Endothelial cell of umbilical vein (primary cell): ENCODE measurements around the gene SMPD1. TPM values are rescaled to one million over a fixed set of nuclear protein-coding genes. Genes with fewer than 3 reads are reported as not detected.

Source experiments
- BruUV-seq: library from RNA; stranded (reverse); fragments of 400-500 nt; replicated peaks from 2 replicates; lab custom pipeline; 2021; lab: Mats Ljungman, UMichigan
- CTCF ChIA-PET: fragments of 300-600, 350-600 bp; sonication (Branson Sonifier 250); formaldehyde crosslinking; loops from one replicate; lab custom pipeline; 2021; ENCODE audit warnings: antibody characterized with exemption, inconsistent platforms; lab: Charles Lee
- POLR2A ChIA-PET: fragments of 300-600, 350-600 bp; sonication (Branson Sonifier 250); formaldehyde crosslinking; loops from one replicate; lab custom pipeline; 2021; ENCODE audit warnings: antibody characterized with exemption, inconsistent platforms; lab: Charles Lee
- DNase-seq: peaks from one replicate; pipeline ENCODE4 v3.0.0-alpha.2; 2011; ENCODE audit warnings: low read depth, low spot score
- FAIRE-seq: peaks from 2 replicates; lab custom pipeline; 2011; peaks lifted over from hg19 to GRCh38; lab: Jason Lieb, UNC
- H2AFZ ChIP-seq: 2 replicates; pipeline ENCODE4 v1.6.0; 2012; ENCODE audit warnings: low read depth, low read length, control low read depth, inconsistent platforms
- H3K27ac ChIP-seq: 2 replicates; pipeline ENCODE4 v1.5.1; 2011; ENCODE audit warnings: low read depth, mild to moderate bottlenecking, control low read depth, low read length, moderate library complexity; ENCODE audit not compliant: insufficient read depth
- H3K27me3 ChIP-seq, 2 experiments: 2 replicates each; pipeline versions ENCODE4 v1.6.0 to v1.6.1; 2011; ENCODE audit warnings: low read length in 2 of 2, mixed read lengths in 1 of 2; ENCODE audit not compliant: control insufficient read depth in 2 of 2, insufficient read depth in 2 of 2
- H3K36me3 ChIP-seq, 2 experiments: 2 replicates in 1 of 2; 3 replicates in 1 of 2; pipeline ENCODE4 v1.5.1; 2011; ENCODE audit warnings: low read length in 2 of 2, mild to moderate bottlenecking in 1 of 2, moderate library complexity in 1 of 2; ENCODE audit not compliant: control insufficient read depth in 2 of 2, insufficient read depth in 2 of 2; ENCODE audit errors: extremely low read depth in 1 of 2
- H3K4me1 ChIP-seq: 3 replicates; pipeline ENCODE4 v1.5.1; 2011; ENCODE audit warnings: mild to moderate bottlenecking, low read length; ENCODE audit not compliant: control insufficient read depth, insufficient read depth; ENCODE audit errors: extremely low read depth
- H3K4me2 ChIP-seq: 2 replicates; pipeline ENCODE4 v1.6.1; 2011; ENCODE audit warnings: low read length, control low read depth, mixed read lengths; ENCODE audit not compliant: insufficient read depth
- H3K4me3 ChIP-seq, 3 experiments: fragments of 200-600 bp in 1 of 3; sonication (generic), shearing (Covaris generic) in 1 of 3; replicated peaks in 1 of 3; 2 replicates each; pipeline ENCODE4 v1.5.1; 2011 to 2016; ENCODE audit warnings: control low read depth in 3 of 3, low read length in 3 of 3, mild to moderate bottlenecking in 2 of 3, inconsistent platforms in 1 of 3, low read depth in 1 of 3, moderate library complexity in 1 of 3; ENCODE audit not compliant: insufficient read depth in 1 of 3
- H3K79me2 ChIP-seq: 2 replicates; pipeline ENCODE4 v1.6.0; 2012; ENCODE audit warnings: low read length, inconsistent platforms; ENCODE audit not compliant: control insufficient read depth, insufficient read depth
- H3K9ac ChIP-seq: replicated peaks from 2 replicates; pipeline ENCODE3; 2011; ENCODE audit warnings: low read length, control low read depth; ENCODE audit not compliant: insufficient read depth; ENCODE audit errors: extremely low read depth
- H3K9me1 ChIP-seq: replicated peaks from 3 replicates; pipeline ENCODE4 v1.6.0; 2011; ENCODE audit warnings: mild to moderate bottlenecking, low read length; ENCODE audit not compliant: control insufficient read depth, insufficient read depth; ENCODE audit errors: extremely low read depth
- H3K9me3 ChIP-seq: replicated peaks from 2 replicates; pipeline ENCODE4 v1.5.1; 2012; ENCODE audit warnings: low read length, inconsistent platforms; ENCODE audit not compliant: control insufficient read depth, insufficient read depth
- H4K20me1 ChIP-seq: replicated peaks from 2 replicates; pipeline ENCODE3; 2011; ENCODE audit warnings: mild to moderate bottlenecking, low read length; ENCODE audit not compliant: control insufficient read depth, insufficient read depth; ENCODE audit errors: extremely low read depth
- FOS ChIP-seq: IDR thresholded peaks from 2 replicates; pipeline ENCODE4 v1.6.1; 2011; ENCODE audit warnings: mild to moderate bottlenecking, low read length, moderate library complexity, borderline replicate concordance; ENCODE audit not compliant: insufficient read depth
- JUN ChIP-seq: IDR thresholded peaks from 2 replicates; pipeline ENCODE4 v1.6.1; 2011; ENCODE audit warnings: borderline replicate concordance, low read depth; ENCODE audit not compliant: insufficient read length, insufficient read depth
- MYC ChIP-seq: IDR thresholded peaks from one replicate; pipeline ENCODE4 v1.6.1; 2011; ENCODE audit warnings: mild to moderate bottlenecking, low read depth, low read length
- POLR2A ChIP-seq: IDR thresholded peaks from 2 replicates; pipeline ENCODE4 v1.6.1; 2012; ENCODE audit warnings: low read depth, mild to moderate bottlenecking, control low read depth, low read length
- POLR2AphosphoS5 ChIP-seq: IDR thresholded peaks from 2 replicates; pipeline ENCODE4 v1.6.1; 2012; ENCODE audit warnings: low read depth, mild to moderate bottlenecking, control low read depth, low read length, moderate library complexity; ENCODE audit not compliant: insufficient read depth
- dilution Hi-C: fragments of 300-500 bp; cut with MboI; formaldehyde crosslinking; loops from one replicate; pipeline ENCODE4 v1.15.0; 2019; ENCODE audit warnings: low sequenced_read_pairs; ENCODE audit not compliant: extremely low pct_ligation_motif_present
- intact Hi-C: fragments of 100-400 bp; cut with micrococcal nuclease; formaldehyde crosslinking; loops from one replicate; pipeline ENCODE4 v1.10.0; 2022
- polyA plus RNA-seq, 4 experiments: library from polyadenylated mRNA; depleted of rRNA in 3 of 4; stranded (reverse) in 3 of 4; unstranded in 1 of 4; fragments of >200 nt; gene quantifications; 2 replicates each; pipeline versions ENCODE4 v1.2.1 to v1.2.3, GENCODE V29; 2011 to 2012; ENCODE audit warnings: missing spikeins in 1 of 4
- total RNA-seq: library from RNA; stranded (reverse); gene quantifications from 2 replicates; pipeline ENCODE4 v1.2.3, GENCODE V29; 2021
- TF ChIP-seq, protein P1 (sequence below), 2 donors: IDR thresholded peaks; 1 replicate in 1 of 2; 2 replicates in 1 of 2; pipeline ENCODE4 v1.5.1; 2011; ENCODE audit warnings: low read length in 2 of 2, mild to moderate bottlenecking in 2 of 2, moderate library complexity in 2 of 2, control low read depth in 1 of 2, inconsistent platforms in 1 of 2, low read depth in 1 of 2; ENCODE audit not compliant: insufficient read depth in 1 of 2; ENCODE audit errors: extremely low read depth in 1 of 2
- TF ChIP-seq, protein P2 (sequence below): IDR thresholded peaks from 2 replicates; pipeline ENCODE4 v1.6.1; 2011; ENCODE audit not compliant: insufficient read depth, insufficient read length

SMPD1 gene
- total and polyA plus RNA-seq, 2 donors (not counting 3 experiments of a cell fraction or from before 2014, with no cell fraction given), result 58.9 to 93.6 TPM

DNA sequence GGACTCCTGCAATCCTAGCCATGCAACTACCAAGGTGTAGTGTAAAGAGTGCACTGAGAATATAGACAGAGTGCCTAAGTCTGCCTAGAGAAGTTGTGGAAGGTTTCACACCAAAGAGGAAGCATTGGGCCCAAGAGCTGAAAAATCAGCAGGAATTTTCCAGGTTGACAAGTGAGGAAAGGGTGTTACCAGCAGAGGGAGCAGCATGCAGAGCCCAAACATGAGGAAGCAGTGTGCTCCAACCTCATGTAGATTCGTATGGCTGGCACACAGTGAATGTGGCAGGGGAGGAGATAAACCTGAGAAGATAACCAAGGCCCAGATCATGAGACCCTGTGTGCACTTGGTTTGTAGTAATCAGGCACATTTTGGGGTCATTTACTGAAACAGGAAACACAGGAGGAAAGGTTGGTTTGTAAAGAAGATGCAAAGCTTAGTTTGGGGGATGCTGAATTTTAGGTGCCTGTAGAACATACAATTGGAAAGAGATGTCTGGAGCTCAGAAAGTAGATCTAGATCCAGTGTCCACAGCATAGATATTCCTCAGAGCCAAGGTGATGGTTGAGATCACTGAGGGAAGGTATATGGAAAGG lies 48.8 kb downstream of the SMPD1 start:
- H2AFZ ChIP-seq, result no peak overlapping the region
- H4K20me1 ChIP-seq, result no peaks in the 10 kb centered on the region
- DNase-seq (peak; percentile 63), FAIRE-seq (peak; percentile 83)
- no peak overlapping the region for H3K27ac ChIP-seq
- H3K9me3 ChIP-seq, result no peaks in the 10 kb centered on the region
- no peaks in the 10 kb centered on the region for H3K4me1 ChIP-seq
- ChIA-PET POLR2A (no interaction called here), CTCF (interaction anchor here (0.6 to 9.9 kb wide), 36 partner anchors 9 to 320 kb away, joined by 3 to 638 read pairs (median 6); partner anchors contain the start of genes APBB1, ARFIP2, DNHD1 and MRPL17)
- intact Hi-C loops, result loop anchor here (1.0 to 2.0 kb wide), 4 partner anchors 60 to 318 kb away; no protein-coding TSS in a partner anchor
- no peaks in the 10 kb centered on the region for H3K36me3 ChIP-seq
- H3K27me3 ChIP-seq, result no peaks in the 10 kb centered on the region
- H3K9ac ChIP-seq, result no peak overlapping the region
- no peaks in the 10 kb centered on the region for H3K9me1 ChIP-seq
- dilution Hi-C loops, result no loop called here
- TF ChIP-seq, protein P1, sequence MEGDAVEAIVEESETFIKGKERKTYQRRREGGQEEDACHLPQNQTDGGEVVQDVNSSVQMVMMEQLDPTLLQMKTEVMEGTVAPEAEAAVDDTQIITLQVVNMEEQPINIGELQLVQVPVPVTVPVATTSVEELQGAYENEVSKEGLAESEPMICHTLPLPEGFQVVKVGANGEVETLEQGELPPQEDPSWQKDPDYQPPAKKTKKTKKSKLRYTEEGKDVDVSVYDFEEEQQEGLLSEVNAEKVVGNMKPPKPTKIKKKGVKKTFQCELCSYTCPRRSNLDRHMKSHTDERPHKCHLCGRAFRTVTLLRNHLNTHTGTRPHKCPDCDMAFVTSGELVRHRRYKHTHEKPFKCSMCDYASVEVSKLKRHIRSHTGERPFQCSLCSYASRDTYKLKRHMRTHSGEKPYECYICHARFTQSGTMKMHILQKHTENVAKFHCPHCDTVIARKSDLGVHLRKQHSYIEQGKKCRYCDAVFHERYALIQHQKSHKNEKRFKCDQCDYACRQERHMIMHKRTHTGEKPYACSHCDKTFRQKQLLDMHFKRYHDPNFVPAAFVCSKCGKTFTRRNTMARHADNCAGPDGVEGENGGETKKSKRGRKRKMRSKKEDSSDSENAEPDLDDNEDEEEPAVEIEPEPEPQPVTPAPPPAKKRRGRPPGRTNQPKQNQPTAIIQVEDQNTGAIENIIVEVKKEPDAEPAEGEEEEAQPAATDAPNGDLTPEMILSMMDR (IDR thresholded peaks at IDR 0.05; ENCODE audit: extremely low read depth in 1 of 2, insufficient read depth in 1 of 2, low read depth in 1 of 2, low read length in 2 of 2), result peak; percentile 71 to 81
- TF ChIP-seq POLR2AphosphoS5, result no peak
- no peak overlapping the region for H3K4me3 ChIP-seq
- no peaks in the 10 kb centered on the region for H3K79me2 ChIP-seq
- H3K4me2 ChIP-seq, result no peak overlapping the region
- no TSS peak for BruUV-seq

DNA sequence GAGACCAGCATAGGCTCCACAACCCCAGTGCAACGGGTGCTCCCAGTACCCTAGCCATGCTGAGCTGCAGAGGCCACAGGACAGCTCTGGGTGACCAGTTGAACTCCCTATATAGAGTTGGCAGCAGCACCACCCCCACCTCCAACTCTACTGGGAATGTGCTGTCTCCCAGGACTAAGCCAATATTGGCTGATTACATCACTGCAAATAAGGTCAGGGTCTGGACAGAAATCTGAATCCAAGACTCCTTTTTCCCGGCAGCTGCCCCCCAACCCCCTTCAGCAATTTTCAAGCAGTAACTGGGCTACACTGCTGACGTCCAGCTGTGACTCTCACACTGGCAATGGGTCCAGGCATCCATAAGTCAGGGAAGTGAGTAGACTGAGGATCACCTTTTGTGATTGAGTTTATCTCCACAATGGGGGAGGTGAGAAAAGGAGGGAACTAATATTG lies 50.7 kb downstream of the SMPD1 start, which contains the start of gene HPX:
TSS of gene HPX (minus strand) at position 82 of the 453 bp plus-strand sequence. CDS start at position 58, 24 bp downstream.
- Histone ChIP-seq H2AFZ (no peak within 1 kb of the TSS), H3K27ac (no peak within 1 kb of the TSS), H3K4me1 (no peaks in the 10 kb centered on the region), H3K9me1 (no peaks in the 10 kb centered on the region), H3K36me3 (no peaks in the 10 kb centered on the region), H3K27me3 (no peaks in the 10 kb centered on the region), H3K79me2 (no peaks in the 10 kb centered on the region), H3K9me3 (no peaks in the 10 kb centered on the region), H3K4me3 (no peak within 1 kb of the TSS), H3K4me2 (no peak within 1 kb of the TSS), H4K20me1 (no peaks in the 10 kb centered on the region), H3K9ac (no peak within 1 kb of the TSS)
- DNase-seq (no peak), FAIRE-seq (no peak)
- BruUV-seq, result no TSS peak
- ChIA-PET POLR2A (no interaction called here), CTCF (interaction anchor here (1.3 to 9.9 kb wide), 8 partner anchors 8 to 264 kb away, joined by 3 to 638 read pairs (median 12); no protein-coding TSS in a partner anchor)
- intact Hi-C loops, result no loop called here
- dilution Hi-C loops, result no loop called here
- TF ChIP-seq, protein P1 (IDR thresholded peaks at IDR 0.05; ENCODE audit: extremely low read depth in 1 of 2, insufficient read depth in 1 of 2, low read depth in 1 of 2, low read length in 2 of 2), result no peak
- no peak for TF ChIP-seq FOS
- no peak for TF ChIP-seq JUN
- TF ChIP-seq POLR2A, result no peak
- no peak for TF ChIP-seq MYC
- TF ChIP-seq, protein P2, sequence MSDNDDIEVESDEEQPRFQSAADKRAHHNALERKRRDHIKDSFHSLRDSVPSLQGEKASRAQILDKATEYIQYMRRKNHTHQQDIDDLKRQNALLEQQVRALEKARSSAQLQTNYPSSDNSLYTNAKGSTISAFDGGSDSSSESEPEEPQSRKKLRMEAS, result no peak
